Measurements from ENCODE around the gene CD300H.

CD300H gene

GRCh38 chr17:74513987-74514631 lies 53.2 kb downstream of the CD300H start (continued):
- TF ChIP-seq PRDM10 (tag by site-specific recombination; IDR thresholded peaks at IDR 0.05): peak; percentile 42; the same call in 1 of the 2 replicates
- no peak for TF ChIP-seq ZNF426 (tag by site-specific recombination; IDR thresholded peaks at IDR 0.05)
- TF ChIP-seq ZIC2 (tag by site-specific recombination; IDR thresholded peaks at IDR 0.05): no peak
- TF ChIP-seq ZNF514 (tag by site-specific recombination; IDR thresholded peaks at IDR 0.05): peak; percentile 96; the same call in 1 of the 2 replicates
- peak; percentile 99 for TF ChIP-seq KLF17 (tag by site-specific recombination; IDR thresholded peaks at IDR 0.05)
- TF ChIP-seq PRDM2 (tag by site-specific recombination; IDR thresholded peaks at IDR 0.05; ENCODE audit: borderline replicate concordance): peak; percentile 17; the same call in 1 of the 2 replicates
- TF ChIP-seq ZNF747 (tag by site-specific recombination; IDR thresholded peaks at IDR 0.05): peak; percentile 99
- peak; percentile 82 for TF ChIP-seq ZNF558 (tag by site-specific recombination; IDR thresholded peaks at IDR 0.05)
- no peak for TF ChIP-seq ZNF266 (tag by site-specific recombination; IDR thresholded peaks at IDR 0.05; ENCODE audit: low read depth)
- no peak for TF ChIP-seq HOXA7 (CRISPR knock-in tag; IDR thresholded peaks at IDR 0.05; ENCODE audit: borderline replicate concordance)
- TF ChIP-seq INSM2 (tag by site-specific recombination; IDR thresholded peaks at IDR 0.05): peak; percentile 100
- no peak for TF ChIP-seq ZNF37A (tag by site-specific recombination; IDR thresholded peaks at IDR 0.05)
- peak; percentile 18 for TF ChIP-seq ZNF555 (tag by site-specific recombination; conservative IDR thresholded peaks at IDR 0.05)
- no peak for TF ChIP-seq ZNF561 (tag by site-specific recombination; IDR thresholded peaks at IDR 0.05; ENCODE audit: borderline replicate concordance)
- peak; percentile 94 for TF ChIP-seq ZBTB17 (tag by site-specific recombination; IDR thresholded peaks at IDR 0.05)
- TF ChIP-seq ZNF292 (tag by site-specific recombination; IDR thresholded peaks at IDR 0.05; ENCODE audit: borderline replicate concordance, low read depth): peak; percentile 82
- peak; percentile 93 for TF ChIP-seq ZNF670 (tag by site-specific recombination; IDR thresholded peaks at IDR 0.05; ENCODE audit: low read depth)
- TF ChIP-seq ZNF133 (tag by site-specific recombination; IDR thresholded peaks at IDR 0.05): peak; percentile 52
- TF ChIP-seq, protein P1, sequence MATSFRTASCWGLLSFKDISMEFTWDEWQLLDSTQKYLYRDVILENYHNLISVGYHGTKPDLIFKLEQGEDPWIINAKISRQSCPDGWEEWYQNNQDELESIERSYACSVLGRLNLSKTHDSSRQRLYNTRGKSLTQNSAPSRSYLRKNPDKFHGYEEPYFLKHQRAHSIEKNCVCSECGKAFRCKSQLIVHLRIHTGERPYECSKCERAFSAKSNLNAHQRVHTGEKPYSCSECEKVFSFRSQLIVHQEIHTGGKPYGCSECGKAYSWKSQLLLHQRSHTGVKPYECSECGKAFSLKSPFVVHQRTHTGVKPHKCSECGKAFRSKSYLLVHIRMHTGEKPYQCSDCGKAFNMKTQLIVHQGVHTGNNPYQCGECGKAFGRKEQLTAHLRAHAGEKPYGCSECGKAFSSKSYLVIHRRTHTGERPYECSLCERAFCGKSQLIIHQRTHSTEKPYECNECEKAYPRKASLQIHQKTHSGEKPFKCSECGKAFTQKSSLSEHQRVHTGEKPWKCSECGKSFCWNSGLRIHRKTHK (tag by site-specific recombination; IDR thresholded peaks at IDR 0.05): peak; percentile 77
- 0 out of 2 replicates have a peak, but pooled peaks have one; percentile 9 for TF ChIP-seq ZNF302 (tag by site-specific recombination; IDR thresholded peaks at IDR 0.05; ENCODE audit: low read depth)
- TF ChIP-seq, protein P2, sequence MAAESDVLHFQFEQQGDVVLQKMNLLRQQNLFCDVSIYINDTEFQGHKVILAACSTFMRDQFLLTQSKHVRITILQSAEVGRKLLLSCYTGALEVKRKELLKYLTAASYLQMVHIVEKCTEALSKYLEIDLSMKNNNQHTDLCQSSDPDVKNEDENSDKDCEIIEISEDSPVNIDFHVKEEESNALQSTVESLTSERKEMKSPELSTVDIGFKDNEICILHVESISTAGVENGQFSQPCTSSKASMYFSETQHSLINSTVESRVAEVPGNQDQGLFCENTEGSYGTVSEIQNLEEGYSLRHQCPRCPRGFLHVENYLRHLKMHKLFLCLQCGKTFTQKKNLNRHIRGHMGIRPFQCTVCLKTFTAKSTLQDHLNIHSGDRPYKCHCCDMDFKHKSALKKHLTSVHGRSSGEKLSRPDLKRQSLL (tag by site-specific recombination; IDR thresholded peaks at IDR 0.05): no peak; the same call in 1 of the 2 replicates
- peak; percentile 64; the same call in 1 of the 2 replicates for TF ChIP-seq ZNF664 (tag by site-specific recombination; IDR thresholded peaks at IDR 0.05)
- no peak for TF ChIP-seq ZNF19 (tag by site-specific recombination; IDR thresholded peaks at IDR 0.05; ENCODE audit: low read depth)
